NT2/D1 (cell line): Measurements from ENCODE around the gene ZBTB49.

Experiments used
- SUZ12 ChIP-seq: IDR thresholded peaks from 2 replicates; pipeline ENCODE4 v1.6.1; 2011; ENCODE audit not compliant: insufficient read length, insufficient read depth; ENCODE audit errors: extremely low read depth
- YY1 ChIP-seq: IDR thresholded peaks from 2 replicates; pipeline ENCODE4 v1.6.1; 2011; ENCODE audit not compliant: insufficient read length, insufficient read depth
- ZNF274 ChIP-seq: IDR thresholded peaks from 2 replicates; pipeline ENCODE4 v1.6.1; 2011; ENCODE audit warnings: mild to moderate bottlenecking, low read depth, low read length

- TF ChIP-seq YY1 = no peak
- no peak for TF ChIP-seq SUZ12
- no peak for TF ChIP-seq ZNF274
Observed at GRCh38 chr4:4364486-4365208, 74.6 kb downstream of the ZBTB49 start.
